ENCODE data around the gene TMEM45A.
"Not testable (repeated sequence)": the region's sequence is repeated elsewhere in the genome, so short reads cannot be mapped to it uniquely, and the experiment has no call there.

DNA sequence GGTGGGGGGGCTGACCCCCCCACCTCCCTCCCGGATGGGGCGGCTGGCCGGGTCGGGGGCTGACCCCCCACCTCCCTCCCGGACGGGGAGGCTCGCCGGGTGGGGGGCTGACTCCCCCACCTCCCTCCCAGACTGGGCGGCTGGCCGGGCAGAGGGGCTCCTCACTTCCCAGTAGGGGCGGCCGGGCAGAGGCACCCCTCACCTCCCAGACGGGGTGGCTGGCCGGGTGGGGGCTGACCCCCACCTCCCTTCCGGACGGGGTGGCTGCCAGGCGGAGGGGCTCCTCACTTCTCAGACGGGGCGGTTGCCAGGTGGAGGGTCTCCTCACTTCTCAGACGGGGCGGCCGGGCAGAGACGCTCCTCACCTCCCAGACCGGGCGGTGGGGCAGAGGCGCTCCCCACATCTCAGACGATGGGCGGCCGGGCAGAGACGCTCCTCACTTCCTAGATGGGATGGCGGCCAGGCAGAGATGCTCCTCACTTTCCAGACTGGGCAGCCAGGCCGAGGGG, 14.5 kb upstream of the TMEM45A start:
- not testable (repeated sequence) for TF ChIP-seq EZH2 (IDR thresholded peaks at IDR 0.05; ENCODE audit: borderline replicate concordance, low read depth, low read length, severe bottlenecking); GATA2 (IDR thresholded peaks at IDR 0.05; ENCODE audit: insufficient read depth, insufficient read length, low read depth, low read length); POLR2A (IDR thresholded peaks at IDR 0.05; ENCODE audit: low read depth, low read length)
- TF ChIP-seq, protein P1, sequence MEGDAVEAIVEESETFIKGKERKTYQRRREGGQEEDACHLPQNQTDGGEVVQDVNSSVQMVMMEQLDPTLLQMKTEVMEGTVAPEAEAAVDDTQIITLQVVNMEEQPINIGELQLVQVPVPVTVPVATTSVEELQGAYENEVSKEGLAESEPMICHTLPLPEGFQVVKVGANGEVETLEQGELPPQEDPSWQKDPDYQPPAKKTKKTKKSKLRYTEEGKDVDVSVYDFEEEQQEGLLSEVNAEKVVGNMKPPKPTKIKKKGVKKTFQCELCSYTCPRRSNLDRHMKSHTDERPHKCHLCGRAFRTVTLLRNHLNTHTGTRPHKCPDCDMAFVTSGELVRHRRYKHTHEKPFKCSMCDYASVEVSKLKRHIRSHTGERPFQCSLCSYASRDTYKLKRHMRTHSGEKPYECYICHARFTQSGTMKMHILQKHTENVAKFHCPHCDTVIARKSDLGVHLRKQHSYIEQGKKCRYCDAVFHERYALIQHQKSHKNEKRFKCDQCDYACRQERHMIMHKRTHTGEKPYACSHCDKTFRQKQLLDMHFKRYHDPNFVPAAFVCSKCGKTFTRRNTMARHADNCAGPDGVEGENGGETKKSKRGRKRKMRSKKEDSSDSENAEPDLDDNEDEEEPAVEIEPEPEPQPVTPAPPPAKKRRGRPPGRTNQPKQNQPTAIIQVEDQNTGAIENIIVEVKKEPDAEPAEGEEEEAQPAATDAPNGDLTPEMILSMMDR (IDR thresholded peaks at IDR 0.05; ENCODE audit: extremely low read depth in 1 of 2, insufficient read depth in 1 of 2, low read depth in 1 of 2, low read length in 2 of 2), result not testable (repeated sequence)
